GM18951 (cell line): ENCODE measurements around the gene MRAP2.

ENCODE experiments used
- POLR2A ChIP-seq: IDR thresholded peaks from 4 replicates; pipeline ENCODE4 v1.6.1; 2011; ENCODE audit warnings: mild to moderate bottlenecking; ENCODE audit not compliant: insufficient read length, insufficient read depth; ENCODE audit errors: extremely low read depth
- in situ Hi-C: fragments of 300-500 bp; cut with MboI; formaldehyde crosslinking; loops from one replicate; pipeline ENCODE4 v1.12.0; 2022; ENCODE audit warnings: low sequenced_read_pairs, mixed read lengths, inconsistent platforms; ENCODE audit not compliant: unreplicated experiment

Gene MRAP2

GRCh38 chr6:84033523-84034451 lies at the start of gene MRAP2:
Gene MRAP2 (plus strand): TSS chr6:84033772. CDS start chr6:84055319, 21,547 bp downstream.
- in situ Hi-C loops = no loop called here
- TF ChIP-seq POLR2A = no peak

GRCh38 chr6:83984411-83984810 lies 49.2 kb upstream of the MRAP2 start:
- TF ChIP-seq POLR2A = no peak
- in situ Hi-C loops = no loop called here

DNA sequence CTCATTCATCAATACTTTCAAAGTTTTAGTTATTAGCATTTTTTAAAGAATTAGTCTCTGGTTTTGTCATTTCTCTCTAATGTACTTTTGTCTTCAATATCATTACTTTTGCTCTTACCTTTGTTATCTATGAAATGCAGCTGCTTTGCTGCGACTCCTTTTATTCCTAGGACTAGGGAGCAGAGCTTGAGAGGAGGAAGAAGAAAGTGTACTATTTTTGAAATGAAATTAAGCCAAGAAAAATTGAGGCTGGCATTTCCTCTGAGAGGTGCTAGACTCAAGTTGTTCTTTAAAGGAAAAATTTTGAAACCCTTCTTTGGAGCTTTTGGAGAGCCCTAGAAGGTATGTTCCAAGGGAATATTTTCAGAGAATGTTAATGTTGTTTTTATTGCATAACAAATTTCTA lies 48.3 kb upstream of the MRAP2 start:
- in situ Hi-C loops = no loop called here
- TF ChIP-seq POLR2A = no peak

- no peak for TF ChIP-seq POLR2A
- in situ Hi-C loops = no loop called here
Measured at GRCh38 chr6:83985715-83986114, 47.9 kb upstream of the MRAP2 start.

DNA sequence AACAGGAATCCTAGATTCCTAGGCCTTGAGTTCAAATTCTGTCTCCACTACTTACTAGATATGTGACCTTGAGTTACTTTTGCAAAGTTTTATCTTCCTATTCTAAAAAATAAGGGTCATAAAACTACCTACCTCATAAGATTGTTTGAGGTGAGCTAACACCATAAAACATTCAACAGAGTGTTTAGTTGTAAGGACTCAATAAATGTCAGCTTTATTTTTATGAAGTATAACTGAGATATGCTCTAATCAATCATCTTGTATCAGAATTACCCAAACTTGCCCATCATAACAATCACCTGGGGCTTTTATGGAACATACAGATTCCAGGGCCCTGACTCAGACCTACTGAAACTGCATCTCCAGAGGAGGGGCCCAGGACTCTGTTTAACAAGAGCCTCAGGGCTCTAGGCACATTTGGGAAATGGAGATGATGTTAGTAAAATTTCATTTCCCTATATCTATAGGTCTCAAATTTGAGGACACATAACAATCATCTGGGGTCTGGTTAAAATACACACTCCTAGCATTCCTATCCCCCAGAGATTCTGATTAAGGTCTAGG lies 35.5 kb upstream of the MRAP2 start:
- no peak for TF ChIP-seq POLR2A
- in situ Hi-C loops = no loop called here

- in situ Hi-C loops = no loop called here
- no peak for TF ChIP-seq POLR2A
Measured at GRCh38 chr6:84001119-84001518, 32.5 kb upstream of the MRAP2 start.

- in situ Hi-C loops = no loop called here
- TF ChIP-seq POLR2A = no peak
Measured at GRCh38 chr6:84002226-84002625, 31.3 kb upstream of the MRAP2 start.

DNA sequence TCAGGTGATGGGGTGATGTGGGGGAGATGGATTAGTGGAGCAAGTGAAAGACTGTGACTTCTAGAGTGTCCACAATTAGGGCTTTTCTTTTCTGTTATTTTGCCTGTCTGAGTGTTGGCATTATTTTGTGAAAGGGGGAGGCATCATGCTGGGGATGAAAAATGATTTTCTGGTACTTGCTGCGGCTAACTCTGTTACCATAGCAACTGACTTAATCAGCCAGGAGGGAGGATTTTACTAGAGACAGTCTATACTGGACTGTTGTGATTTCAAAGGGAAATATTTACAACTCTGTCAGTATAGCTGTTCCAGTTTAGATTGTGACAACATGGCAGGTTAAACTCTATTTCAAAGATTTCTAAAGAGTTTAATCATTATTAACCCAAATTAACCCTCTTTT lies 30.4 kb upstream of the MRAP2 start:
- no peak for TF ChIP-seq POLR2A
- in situ Hi-C loops = no loop called here

GRCh38 chr6:84003654-84004053 lies 29.9 kb upstream of the MRAP2 start:
- in situ Hi-C loops = no loop called here
- no peak for TF ChIP-seq POLR2A

DNA sequence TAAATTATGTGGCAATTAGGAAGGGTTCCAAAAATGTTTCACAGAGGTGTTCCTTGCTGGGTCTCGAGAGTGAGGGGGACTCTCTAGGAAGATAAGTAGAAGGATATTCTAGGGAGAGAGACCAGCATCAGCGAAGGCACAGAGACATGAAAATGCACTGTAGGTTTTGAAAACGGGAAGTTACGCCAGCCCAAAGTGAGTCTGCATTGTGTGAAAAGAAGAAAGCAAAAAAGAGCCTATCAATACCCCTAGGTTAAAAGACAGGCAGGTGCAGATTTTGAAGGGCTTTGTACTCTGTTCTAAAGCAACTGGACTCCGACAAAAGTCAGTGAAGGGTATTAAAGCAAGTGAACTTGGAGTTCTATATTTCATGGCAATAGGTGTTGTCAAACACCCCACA lies 25.7 kb upstream of the MRAP2 start:
- in situ Hi-C loops = no loop called here
- no peak for TF ChIP-seq POLR2A

DNA sequence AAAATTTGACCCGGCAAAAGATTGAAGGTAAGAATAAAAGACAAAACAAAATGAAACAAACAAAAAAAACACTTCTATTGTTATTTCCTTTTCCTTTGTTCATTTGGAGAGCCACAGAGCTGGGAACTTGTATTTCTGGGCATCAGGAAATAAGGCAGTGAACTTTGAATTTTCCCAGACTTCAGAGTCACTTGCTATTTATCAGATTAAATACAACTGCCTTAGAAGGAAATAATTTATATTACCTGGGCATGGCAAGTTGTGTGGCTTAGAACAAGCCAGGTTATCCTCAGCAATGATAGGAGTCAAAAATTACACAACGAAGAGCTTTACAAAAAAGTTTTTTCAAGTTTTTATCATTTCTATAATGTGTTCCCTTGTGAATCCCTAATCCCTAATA lies 20.2 kb upstream of the MRAP2 start:
- in situ Hi-C loops = no loop called here

GRCh38 chr6:84013931-84014330 lies 19.6 kb upstream of the MRAP2 start:
- in situ Hi-C loops = no loop called here
- no peak for TF ChIP-seq POLR2A

More for the DNA sequence above, 20.2 kb upstream of the MRAP2 start:
- TF ChIP-seq POLR2A = no peak

DNA sequence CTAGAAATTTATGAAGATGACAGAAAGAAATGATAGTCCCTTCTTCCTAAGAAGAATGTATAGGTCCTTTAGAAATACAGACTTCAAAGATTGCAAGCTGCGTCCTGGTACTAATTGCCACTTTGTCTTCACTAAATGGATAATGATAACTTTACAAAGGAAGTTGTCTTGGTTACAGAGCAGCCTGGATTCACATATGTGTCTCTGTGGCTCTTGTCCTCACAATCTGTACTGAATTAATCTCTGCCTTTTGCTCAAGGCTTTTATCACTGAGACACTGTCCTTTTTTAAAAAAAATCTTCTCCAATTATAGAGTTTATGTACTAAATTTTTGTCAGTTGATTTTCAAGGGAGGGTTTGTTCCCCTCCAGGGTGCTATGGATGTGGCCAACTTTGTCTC lies 17.5 kb upstream of the MRAP2 start:
- in situ Hi-C loops = no loop called here

More for the DNA sequence above, 17.5 kb upstream of the MRAP2 start:
- no peak for TF ChIP-seq POLR2A
